SK-N-SH (cell line): ENCODE results near the gene DBP.

Experiments
- RFX5 ChIP-seq: IDR thresholded peaks from 2 replicates; pipeline ENCODE4 v1.6.1; 2012; ENCODE audit warnings: mild to moderate bottlenecking, improper control_type of control experiment, low read length
- SIN3A ChIP-seq: IDR thresholded peaks from 2 replicates; pipeline ENCODE4 v1.6.1; 2012; ENCODE audit warnings: low read depth, mild to moderate bottlenecking, low read length, moderate library complexity, borderline replicate concordance
- SMC3 ChIP-seq: IDR thresholded peaks from 2 replicates; pipeline ENCODE4 v1.6.1; 2012; ENCODE audit warnings: low read depth, low read length, improper control_type of control experiment
- TF ChIP-seq, protein P1 (sequence below): fragments of 200-600 bp; sonication (generic); IDR thresholded peaks from 2 replicates; pipeline ENCODE4 v1.6.1; 2017; ENCODE audit warnings: antibody characterized with exemption, mild to moderate bottlenecking, moderate library complexity
- TF ChIP-seq, protein P2 (sequence below): IDR thresholded peaks from 2 replicates; pipeline ENCODE4 v1.4.0; 2012; ENCODE audit warnings: low read depth
- TF ChIP-seq, protein P3 (sequence below): IDR thresholded peaks from 2 replicates; pipeline ENCODE4; 2012
- TF ChIP-seq, protein P4 (sequence below): IDR thresholded peaks from 2 replicates; pipeline ENCODE4 v1.4.0; 2012; ENCODE audit warnings: low read depth, borderline replicate concordance
- TF ChIP-seq, protein P5 (sequence below): fragments of 150-350 bp; IDR thresholded peaks from 2 replicates; pipeline ENCODE4 v1.6.1; 2016; ENCODE audit warnings: mild to moderate bottlenecking, low read depth, low read length
- TF ChIP-seq, protein P6 (sequence below): IDR thresholded peaks from 2 replicates; pipeline ENCODE4 v1.6.1; 2012; ENCODE audit warnings: mild to moderate bottlenecking, low read depth, low read length, moderate library complexity

DNA sequence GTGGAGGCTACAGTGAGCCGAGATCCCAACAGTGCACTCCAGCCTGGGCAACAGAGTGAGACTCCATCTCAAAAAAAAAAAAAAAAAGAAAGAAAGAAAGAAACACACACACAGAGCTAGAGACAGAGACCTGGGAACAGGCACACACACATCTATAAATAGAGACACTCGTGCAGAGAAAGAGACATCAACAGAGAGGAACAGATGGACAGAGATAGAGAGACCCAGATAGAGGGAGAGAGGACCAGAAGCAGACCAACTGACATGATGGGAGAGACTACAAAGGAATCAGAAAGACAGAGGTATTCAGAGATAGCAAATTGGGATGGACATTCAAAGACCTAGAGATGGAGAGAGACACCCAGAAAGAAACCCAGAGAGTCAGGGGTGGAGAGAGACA, 11.0 kb upstream of the DBP start:
- TF ChIP-seq, protein P1, sequence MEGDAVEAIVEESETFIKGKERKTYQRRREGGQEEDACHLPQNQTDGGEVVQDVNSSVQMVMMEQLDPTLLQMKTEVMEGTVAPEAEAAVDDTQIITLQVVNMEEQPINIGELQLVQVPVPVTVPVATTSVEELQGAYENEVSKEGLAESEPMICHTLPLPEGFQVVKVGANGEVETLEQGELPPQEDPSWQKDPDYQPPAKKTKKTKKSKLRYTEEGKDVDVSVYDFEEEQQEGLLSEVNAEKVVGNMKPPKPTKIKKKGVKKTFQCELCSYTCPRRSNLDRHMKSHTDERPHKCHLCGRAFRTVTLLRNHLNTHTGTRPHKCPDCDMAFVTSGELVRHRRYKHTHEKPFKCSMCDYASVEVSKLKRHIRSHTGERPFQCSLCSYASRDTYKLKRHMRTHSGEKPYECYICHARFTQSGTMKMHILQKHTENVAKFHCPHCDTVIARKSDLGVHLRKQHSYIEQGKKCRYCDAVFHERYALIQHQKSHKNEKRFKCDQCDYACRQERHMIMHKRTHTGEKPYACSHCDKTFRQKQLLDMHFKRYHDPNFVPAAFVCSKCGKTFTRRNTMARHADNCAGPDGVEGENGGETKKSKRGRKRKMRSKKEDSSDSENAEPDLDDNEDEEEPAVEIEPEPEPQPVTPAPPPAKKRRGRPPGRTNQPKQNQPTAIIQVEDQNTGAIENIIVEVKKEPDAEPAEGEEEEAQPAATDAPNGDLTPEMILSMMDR = no peak
- TF ChIP-seq, protein P2, sequence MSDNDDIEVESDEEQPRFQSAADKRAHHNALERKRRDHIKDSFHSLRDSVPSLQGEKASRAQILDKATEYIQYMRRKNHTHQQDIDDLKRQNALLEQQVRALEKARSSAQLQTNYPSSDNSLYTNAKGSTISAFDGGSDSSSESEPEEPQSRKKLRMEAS = no peak
- TF ChIP-seq, protein P3, sequence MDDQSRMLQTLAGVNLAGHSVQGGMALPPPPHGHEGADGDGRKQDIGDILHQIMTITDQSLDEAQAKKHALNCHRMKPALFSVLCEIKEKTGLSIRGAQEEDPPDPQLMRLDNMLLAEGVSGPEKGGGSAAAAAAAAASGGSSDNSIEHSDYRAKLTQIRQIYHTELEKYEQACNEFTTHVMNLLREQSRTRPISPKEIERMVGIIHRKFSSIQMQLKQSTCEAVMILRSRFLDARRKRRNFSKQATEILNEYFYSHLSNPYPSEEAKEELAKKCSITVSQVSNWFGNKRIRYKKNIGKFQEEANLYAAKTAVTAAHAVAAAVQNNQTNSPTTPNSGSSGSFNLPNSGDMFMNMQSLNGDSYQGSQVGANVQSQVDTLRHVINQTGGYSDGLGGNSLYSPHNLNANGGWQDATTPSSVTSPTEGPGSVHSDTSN = no peak
- TF ChIP-seq SIN3A (no peak), SMC3 (no peak), RFX5 (no peak)
- TF ChIP-seq, protein P4, sequence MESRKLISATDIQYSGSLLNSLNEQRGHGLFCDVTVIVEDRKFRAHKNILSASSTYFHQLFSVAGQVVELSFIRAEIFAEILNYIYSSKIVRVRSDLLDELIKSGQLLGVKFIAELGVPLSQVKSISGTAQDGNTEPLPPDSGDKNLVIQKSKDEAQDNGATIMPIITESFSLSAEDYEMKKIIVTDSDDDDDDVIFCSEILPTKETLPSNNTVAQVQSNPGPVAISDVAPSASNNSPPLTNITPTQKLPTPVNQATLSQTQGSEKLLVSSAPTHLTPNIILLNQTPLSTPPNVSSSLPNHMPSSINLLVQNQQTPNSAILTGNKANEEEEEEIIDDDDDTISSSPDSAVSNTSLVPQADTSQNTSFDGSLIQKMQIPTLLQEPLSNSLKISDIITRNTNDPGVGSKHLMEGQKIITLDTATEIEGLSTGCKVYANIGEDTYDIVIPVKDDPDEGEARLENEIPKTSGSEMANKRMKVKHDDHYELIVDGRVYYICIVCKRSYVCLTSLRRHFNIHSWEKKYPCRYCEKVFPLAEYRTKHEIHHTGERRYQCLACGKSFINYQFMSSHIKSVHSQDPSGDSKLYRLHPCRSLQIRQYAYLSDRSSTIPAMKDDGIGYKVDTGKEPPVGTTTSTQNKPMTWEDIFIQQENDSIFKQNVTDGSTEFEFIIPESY = no peak
- TF ChIP-seq, protein P5, sequence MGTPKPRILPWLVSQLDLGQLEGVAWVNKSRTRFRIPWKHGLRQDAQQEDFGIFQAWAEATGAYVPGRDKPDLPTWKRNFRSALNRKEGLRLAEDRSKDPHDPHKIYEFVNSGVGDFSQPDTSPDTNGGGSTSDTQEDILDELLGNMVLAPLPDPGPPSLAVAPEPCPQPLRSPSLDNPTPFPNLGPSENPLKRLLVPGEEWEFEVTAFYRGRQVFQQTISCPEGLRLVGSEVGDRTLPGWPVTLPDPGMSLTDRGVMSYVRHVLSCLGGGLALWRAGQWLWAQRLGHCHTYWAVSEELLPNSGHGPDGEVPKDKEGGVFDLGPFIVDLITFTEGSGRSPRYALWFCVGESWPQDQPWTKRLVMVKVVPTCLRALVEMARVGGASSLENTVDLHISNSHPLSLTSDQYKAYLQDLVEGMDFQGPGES = no peak
- TF ChIP-seq, protein P6, sequence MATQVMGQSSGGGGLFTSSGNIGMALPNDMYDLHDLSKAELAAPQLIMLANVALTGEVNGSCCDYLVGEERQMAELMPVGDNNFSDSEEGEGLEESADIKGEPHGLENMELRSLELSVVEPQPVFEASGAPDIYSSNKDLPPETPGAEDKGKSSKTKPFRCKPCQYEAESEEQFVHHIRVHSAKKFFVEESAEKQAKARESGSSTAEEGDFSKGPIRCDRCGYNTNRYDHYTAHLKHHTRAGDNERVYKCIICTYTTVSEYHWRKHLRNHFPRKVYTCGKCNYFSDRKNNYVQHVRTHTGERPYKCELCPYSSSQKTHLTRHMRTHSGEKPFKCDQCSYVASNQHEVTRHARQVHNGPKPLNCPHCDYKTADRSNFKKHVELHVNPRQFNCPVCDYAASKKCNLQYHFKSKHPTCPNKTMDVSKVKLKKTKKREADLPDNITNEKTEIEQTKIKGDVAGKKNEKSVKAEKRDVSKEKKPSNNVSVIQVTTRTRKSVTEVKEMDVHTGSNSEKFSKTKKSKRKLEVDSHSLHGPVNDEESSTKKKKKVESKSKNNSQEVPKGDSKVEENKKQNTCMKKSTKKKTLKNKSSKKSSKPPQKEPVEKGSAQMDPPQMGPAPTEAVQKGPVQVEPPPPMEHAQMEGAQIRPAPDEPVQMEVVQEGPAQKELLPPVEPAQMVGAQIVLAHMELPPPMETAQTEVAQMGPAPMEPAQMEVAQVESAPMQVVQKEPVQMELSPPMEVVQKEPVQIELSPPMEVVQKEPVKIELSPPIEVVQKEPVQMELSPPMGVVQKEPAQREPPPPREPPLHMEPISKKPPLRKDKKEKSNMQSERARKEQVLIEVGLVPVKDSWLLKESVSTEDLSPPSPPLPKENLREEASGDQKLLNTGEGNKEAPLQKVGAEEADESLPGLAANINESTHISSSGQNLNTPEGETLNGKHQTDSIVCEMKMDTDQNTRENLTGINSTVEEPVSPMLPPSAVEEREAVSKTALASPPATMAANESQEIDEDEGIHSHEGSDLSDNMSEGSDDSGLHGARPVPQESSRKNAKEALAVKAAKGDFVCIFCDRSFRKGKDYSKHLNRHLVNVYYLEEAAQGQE = no peak
